ENCODE data around the gene GRID2.
"Not testable (repeated sequence)": the region's sequence is repeated elsewhere in the genome, so short reads cannot be mapped to it uniquely, and the experiment has no call there.

GRID2 gene

DNA sequence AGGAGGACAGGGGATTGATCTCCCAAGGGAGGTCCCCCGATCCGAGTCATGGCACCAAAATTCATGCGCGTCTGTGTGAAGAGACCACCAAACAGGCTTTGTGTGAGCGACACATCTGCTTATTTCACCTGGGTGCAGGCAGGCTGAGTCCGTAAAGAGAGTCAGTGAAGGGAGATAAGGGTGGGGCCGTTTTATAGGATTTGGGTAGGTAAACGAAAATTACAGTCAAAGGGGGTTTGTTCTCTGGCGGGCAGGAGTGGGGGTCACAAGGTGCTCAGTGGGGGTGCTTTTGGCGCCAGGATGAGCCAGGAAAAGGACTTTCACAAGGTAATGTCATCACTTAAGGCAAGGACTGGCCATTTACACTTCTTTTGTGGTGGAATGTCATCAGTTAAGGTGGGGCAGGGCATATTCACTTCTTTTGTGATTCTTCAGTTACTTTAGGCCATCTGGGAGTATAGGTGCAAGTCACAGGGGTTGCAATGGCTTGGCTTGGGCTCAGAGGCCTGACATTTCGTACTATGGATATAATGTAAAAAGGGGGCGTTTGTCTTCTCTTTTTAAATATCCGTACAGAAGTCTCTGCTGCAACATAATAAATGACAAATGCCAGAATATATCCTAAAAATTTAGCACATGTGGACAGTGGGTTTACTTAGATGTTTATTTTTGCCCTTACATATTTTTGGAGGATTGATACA, 140.5 kb downstream of the GRID2 start:
- DNase-seq, result not testable (repeated sequence)

DNA sequence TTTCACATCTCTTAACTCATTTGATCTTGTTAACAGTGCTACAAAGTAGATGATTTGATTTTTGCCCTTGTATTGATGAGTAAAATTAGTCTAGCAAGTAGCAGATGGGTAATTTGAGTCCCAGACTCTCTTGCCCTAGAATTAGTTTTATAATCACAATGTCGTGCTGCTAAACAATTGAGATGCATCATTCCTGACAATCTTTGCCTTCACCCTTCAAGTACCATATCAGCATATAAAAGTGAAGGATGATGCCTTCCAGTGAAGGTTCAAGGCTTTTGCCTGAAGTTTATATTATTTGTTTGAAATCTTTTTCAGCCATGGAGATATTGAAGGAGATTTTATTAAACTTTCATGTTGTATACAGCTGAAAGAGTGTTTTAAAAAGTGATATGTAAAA, 141.4 kb downstream of the GRID2 start:
- DNase-seq, result no peak

DNA sequence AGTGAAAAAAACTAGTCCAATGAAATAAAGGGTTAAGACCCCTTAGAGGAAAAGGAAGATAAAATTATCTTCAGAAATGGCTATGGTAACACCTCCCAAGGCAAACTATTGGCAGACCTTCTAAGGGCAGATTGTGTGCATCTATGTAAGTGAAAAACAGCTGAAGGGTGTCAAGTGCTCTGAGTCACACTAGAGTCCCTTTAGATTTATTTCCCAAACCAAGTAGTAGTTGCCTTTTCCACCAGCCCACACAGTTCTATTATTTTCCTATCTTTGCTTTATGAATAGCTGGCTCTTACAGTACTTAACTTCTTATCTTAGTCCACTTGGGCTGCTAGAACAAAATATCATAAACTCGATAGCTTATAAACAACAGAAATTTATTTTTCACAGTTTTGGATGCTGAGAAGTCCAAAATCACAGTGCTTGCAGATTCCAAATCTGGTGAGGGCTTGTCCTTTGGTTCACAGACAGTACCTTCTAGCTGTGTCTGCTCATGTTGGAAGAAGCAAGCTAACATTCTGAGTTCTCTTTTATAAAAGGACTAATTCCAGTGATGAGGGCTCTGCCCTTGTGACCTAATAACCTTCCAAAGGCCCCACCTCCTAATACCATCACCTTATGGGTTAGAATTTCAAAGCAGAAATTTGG, 143.6 kb downstream of the GRID2 start:
- DNase-seq, result no peak

DNA sequence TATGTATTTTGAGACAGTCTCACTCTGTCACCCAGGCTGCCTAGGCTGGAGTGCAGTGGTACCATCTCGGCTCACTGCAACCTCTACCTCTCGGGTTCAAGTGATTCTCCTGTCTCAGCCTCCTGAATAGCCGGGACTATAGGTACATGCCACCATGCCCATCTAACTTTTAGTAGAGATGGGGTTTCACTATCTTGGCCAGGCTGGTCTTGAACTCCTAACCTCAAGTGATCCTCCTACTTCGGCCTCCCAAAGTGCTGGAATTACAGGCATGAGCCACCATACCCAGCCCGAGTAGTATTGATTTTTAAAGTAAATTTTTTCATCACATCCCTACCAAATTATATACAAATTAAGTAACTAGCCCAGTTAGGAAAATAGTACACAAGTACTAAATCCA, 144.4 kb downstream of the GRID2 start:
- DNase-seq, result not testable (repeated sequence)

DNA sequence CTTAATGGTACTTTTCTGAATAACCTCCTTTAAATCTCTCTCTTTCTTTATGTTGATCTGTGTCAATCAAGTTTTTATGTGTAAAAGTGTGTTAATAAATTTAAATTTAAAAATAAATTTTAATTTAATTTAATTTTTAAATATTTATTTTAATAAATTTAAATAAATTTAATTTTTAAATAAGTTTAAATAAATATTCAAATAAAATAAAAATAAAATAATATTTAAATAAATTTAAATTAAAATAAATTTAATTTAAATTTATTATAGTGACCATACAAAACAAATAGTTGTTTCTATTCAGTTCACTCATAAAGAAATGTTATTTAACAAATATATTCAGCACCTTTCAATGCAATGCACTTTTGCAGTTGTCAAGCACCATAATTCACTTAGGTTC, 146.9 kb downstream of the GRID2 start:
- no peak for DNase-seq

DNA sequence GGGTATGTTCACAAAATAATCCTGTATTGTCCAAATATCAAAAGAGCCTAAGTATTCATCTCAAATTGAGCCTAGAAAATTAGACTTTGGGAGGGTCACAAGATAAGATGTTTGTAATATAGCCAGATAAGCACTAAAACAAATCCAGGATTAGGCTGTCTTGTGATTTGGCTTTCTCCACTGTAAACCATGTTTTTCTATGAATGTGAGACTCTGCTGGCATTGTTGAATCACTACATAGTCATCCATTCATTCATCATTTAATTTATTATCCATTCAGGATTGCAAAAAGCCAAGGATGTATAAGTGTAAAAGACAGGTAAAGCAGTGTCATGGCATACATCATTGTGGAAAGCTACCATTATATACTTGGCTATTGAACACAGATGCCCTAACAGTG, 148.0 kb downstream of the GRID2 start:
- DNase-seq, result no peak

DNA sequence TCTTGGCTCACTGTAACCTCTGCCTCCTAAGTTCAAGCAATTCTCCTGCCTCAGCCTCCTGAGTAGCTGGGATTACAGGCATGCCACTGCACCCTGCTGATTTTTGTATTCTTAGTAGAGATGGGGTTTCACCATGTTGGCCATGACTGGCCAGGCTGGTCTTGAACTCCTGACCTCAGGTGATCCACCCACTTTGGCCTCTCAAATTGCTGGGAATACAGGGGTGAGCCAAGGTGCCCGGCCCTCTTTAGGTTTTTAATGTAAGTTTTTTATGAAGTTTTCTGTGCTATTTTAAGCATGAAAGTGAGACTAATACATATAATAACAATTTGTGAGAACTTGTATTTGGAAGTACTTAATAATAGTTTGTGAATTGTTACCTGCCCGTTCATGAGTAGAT, 148.6 kb downstream of the GRID2 start:
- not testable (repeated sequence) for DNase-seq

DNA sequence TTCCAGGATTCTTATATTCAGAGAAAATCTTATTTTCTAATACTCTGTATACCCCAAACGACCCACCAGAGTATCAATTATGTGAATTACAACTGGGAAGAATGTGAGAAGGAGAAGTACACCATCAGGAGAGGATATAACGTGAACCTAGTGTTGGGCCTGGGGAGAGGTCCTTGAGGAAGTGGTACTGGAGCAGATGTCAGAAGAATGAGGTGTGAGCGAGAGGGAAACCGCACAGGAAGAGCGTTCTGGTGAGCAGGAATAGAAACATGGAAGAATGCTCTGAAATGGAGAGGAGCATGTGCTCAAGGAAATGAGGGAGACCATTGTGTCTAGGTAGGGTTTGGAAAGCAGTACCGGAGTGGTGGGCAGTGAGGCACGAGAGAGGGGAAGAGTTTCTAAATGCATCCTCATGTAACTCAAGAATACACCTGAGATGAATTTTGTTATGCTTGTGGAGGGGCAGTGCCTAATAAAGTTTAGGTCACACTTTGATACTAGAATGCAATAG, 151.6 kb downstream of the GRID2 start:
- DNase-seq, result no peak

DNA sequence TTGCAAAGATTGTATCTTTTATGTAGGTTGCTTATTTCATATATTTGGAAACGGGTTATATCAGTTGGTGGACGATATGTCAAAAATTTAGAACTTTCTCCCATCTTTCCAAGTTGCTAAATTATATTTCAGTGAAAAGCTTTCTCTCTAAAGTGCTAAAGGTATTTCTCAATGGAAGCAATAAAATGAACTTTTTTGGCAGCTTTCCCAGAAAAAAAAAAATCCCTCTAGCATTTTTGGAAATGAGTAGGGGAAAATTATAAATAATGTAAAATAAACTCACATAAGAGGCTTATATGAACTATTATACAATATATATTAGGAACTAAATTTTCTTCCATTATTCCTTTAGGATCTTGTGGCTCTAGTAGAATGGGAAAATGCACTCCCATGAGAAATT, 152.2 kb downstream of the GRID2 start:
- no peak for DNase-seq

DNA sequence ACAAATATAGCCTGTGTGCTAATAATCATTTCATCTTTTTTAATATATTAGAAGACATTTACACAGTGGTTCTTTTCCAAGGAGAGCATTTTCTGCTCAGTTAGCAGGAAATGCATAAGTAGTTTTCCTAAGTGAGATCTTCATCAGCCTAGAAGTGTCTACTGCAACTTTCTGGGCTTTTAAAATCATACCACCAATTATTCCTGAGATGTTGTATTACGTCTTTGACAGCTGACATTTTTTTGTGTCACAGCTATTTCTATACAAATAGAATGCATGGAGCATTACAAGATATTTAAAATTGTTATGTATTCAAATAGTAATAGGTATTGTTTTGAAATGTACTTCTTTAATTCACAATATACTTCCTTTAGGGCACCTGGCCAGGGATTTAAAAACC, 158.0 kb downstream of the GRID2 start:
- DNase-seq, result no peak

DNA sequence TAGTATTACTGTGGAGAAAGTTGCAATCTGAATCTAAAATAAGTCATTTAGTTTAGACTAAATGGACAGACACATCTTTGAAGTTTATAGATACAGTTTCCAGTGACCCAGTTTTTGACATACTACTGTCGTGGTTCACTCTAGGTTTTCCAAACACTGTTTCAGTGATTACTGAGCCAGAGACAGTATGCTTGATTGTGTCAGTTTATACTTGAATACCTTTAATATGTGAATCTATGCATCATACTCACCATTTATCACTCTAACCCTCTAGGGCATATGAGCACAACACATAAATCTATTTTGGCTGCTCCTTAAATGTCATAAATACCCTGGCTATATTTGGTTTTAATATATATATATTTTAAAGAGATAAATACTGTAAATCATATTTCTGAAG, 173.5 kb downstream of the GRID2 start:
- no peak for DNase-seq

DNA sequence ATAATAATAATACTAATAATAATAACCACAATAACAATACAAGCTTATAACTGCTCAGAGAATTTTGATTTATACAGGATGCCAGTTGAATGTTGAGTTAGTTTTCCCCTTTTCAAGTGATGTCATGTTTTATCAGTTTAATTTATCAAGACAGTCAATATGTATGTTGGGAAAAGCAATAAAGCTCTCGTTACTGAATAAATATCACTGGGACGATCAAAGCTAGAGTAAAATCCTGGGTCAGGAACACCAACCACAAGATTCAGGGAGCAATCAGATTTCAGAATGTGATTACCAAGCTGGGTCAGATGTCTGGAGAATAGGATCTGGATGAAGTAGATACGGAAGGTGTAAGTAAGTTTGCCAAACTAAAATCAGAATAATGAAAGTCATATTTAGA, 179.6 kb downstream of the GRID2 start:
- no peak for DNase-seq

DNA sequence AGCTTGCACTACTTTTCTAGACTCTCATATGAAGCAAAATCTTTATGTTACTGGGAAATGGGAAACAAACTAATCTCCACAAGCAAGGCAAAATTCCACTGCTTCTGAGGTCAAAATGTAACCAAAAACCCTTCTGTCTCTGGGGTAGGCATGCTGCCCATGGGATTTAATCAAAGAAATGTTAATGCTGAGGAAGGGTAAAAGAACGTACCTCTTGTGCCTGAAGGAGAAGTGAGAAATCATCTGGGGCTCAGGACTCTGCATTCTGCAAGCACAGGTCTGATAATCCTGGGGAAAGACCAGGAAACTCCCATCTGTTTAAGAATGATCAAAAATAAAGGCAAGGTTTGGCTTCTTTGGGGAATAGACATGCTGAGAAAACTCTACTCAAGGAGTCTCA, 184.7 kb downstream of the GRID2 start:
- DNase-seq, result no peak

DNA sequence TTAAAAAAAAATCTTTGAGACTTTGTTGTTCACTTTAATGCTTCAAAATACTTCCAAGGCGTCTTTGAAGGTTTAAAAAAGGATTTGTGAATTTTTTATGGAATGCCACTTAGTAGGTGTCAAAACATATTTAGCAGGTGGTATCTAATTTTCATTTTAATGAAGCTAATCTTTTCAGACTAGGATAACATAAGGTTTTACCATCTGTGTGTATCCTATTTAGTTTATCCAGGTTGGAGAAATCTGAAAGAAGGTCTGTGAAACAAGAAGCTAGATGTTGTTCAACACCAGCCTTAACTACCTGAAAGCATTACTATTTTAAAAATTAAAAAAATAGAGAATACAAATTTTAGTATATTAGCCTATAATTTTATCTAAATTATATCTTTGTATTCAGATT, 193.4 kb downstream of the GRID2 start:
- no peak for DNase-seq

DNA sequence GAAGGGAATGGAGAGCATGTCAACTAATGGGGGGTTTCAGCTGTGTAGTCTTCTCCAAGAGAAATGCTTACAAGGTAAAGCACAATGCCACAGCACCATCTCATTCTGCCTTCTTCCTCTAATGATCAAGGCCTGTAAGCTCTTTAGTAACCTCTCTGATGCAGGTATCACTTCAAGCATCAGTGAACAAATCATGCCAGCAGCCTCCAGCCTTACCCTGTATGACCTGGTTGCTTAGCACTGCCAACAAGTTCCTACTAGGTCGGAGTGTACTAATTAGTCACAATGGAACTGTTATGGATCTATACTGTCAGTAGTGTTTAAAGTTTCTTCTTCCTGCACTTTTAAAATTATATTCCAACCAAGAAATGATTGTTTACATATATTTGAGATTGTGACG, 197.7 kb downstream of the GRID2 start:
- DNase-seq, result no peak

DNA sequence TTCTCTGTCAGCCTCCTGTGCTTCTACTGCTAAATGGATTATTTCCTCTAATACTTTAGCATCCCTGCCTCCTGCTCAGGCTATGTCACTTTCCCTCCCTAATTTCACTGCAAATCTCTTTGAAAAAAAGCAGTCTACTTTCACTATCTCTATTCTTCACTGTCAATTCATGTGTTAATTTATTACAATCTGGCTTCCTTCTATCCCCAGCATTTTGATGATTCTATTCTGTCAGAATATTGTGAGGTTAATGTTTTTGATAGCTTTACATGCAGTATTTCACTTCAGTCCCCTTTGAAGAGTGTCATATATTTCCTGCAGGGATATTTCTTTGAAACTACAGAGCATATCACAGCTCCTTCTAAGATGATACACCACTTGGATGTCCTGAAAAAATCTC, 203.2 kb downstream of the GRID2 start:
- DNase-seq, result no peak

DNA sequence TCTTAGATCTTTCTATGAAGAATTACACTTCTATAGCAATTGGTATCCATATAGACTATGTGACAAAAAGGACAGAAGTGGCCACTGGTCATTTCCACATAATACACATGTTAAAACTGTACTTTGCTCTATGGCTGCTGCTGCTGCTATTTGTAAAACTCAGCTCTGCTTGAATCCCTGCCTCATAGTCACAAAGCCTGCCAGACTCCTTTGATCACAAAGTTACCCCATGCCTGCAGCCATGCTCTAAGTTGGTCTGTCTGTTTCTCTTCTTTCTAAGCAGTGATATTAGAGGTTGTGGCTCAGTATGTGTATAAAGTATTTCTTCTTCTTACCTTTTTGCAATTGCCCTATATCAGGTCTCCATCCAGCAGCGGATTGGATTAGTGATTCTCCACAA, 210.9 kb downstream of the GRID2 start:
- DNase-seq, result no peak

DNA sequence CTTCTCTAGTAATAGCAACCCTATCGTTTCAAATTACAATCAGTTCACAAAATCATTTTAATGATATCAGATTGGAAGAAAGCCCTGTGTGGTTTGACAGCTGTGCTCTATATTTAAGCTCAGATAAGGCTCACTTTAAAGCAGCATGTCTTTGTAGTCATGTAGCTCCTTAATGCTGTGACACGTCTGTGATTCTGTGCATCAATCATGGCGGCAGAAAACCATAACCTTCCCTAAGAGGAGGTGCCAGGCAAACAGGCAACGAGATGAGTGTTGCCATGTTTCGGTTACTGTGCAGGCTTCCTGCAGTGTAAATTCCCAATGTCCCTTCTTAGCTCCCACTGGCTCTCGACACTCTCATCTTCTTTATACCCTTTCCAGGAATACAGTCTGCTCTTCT, 212.7 kb downstream of the GRID2 start:
- DNase-seq, result no peak

DNA sequence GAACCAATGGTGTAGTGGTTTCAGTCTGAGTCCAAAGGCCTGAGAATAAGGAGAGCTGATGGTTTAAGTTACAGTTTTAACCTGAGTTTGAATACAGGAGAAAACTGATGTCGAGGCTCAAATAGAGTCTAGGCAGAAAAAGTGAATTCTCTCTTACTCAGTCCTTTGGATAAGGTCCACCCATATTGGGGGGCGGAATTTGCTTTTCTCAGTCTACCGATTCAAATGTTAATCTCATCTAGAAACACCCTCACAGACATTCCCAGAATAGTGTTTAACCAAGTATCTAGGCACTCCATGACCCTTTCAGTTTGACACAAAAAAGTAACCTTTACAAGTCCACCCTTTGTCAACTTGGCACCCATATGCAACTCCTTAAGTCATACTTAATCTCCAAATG, 216.0 kb downstream of the GRID2 start:
- no peak for DNase-seq

DNA sequence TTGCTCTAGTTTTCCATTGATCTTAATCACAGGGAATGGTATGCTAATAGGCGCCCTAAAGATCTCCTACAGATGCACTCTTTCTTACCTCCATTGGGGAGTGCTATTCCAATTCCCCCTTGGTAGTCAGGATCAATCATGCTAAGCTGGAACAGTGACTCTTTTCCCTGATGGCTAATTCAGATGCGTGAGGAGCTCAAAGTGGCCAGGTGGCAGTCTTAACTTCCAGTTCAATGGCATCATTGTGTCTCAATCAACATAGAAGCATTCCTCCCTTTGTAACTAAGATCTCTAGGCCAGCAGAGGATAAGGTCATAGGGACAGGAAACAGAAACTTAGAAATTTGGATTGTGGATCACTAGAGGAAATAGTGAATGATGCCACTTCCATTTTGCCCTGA, 216.8 kb downstream of the GRID2 start:
- no peak for DNase-seq

DNA sequence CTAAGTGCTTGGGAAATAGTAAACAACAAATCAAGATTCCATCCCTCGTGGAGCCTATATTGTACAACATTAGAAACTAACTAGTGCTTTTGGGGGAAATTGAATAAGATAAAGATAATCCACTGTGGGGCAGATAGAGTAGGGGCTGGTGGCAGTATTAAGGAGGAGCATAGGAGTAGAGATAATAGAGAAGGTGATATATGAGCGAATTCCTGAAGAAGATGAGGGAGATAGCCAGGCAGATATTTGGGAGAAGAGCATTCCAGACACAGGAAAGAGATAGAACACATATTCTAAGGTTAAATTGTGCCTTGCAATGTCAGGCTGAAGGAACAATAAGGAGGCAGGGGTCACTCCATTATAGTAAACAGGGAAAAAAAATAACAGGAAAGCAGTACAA, 218.2 kb downstream of the GRID2 start:
- no peak for DNase-seq

DNA sequence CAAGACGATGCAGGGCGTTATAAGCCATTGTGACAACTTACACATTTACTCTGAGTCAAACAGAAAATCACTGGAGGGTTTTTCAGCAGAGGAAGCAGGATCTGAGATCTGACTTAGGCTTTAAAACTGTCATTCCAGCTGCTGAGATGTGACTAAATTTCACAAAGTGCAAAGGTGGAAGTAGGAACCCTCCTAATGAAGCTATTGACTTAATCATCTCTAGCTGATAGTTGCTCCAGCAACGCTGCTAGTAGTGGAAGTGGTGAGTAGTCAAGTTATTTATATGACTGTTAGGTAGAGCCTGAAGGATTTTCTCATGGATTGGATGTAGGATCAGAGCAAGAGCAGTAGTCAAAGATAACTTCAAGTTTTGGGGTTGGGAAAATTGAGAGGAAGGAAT, 218.6 kb downstream of the GRID2 start:
- DNase-seq, result no peak

DNA sequence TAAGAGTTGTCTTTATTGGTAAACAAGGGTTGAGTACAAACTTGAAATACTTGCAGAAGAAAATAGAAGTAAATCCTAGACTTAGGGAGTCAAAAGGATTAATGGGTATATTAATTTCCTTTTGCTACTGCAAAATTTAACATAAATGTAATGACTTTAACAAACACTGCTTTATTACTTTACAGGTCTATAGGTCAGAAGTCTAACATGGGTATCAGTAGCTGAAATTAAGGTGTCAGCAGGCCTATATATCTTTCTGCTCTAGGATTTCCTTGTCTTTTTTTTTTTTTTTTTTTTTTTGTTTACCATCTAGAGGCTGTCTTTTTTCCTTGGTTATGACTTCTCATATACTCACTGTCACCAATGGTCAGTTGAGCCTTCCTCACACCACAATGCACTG, 220.4 kb downstream of the GRID2 start:
- no peak for DNase-seq

DNA sequence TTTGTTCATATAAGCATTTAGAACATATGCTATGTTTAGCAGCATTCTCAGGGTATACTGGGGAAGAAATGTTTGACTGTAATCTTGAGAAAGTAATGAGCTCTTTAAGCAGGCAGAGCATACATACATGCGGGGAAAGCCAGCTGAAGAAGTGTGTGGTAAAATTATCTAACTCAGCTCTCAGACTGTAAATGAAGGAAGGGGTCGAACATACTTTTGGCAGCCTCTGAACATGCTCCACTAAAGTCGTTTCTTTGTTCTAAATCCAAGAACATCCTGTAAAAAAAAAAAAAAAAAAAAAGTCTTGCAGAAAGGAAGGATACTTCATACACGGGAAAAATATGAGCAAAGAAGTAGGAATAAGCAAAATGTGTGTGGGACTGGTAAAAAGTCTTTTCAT, 224.8 kb downstream of the GRID2 start:
- no peak for DNase-seq

DNA sequence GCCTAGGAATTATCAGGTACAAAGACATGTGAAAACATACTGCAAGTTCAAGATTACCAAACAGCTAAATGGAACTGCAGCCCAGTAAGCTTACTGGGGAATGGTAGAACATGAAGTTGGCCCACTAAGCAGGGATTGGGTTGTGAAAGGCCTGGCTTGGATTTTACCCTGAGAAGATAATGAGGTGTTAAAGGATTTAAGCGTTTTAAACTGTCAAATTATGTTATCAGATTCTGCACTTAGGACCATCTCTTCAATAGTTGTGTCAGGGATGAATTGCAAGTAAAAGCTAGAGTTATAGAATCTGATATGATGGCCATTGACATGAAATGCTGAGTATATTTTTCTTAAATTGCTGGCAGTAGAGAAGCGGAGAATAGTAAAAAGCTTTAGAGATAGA, 225.7 kb downstream of the GRID2 start:
- DNase-seq, result no peak

All from activated CD4-positive, alpha-beta T cell treated with anti-CD3 and anti-CD28 coated beads, Interleukin-10, Interleukin-2, amounts not matched to agents 100 ng/mL and 50 ng/mL, durations not matched to agents 16 hours and 8 hours (primary cell).